HG02571 (cell line): Measurements from ENCODE around the gene ZBTB39.
"Not testable (repeated sequence)": the region's sequence is repeated elsewhere in the genome, so short reads cannot be mapped to it uniquely, and the experiment has no call there.

Experiments used
- ATAC-seq: cut with Tn5 transposase; IDR thresholded peaks from one replicate; pipeline ENCODE4 v1.9.1; 2021; ENCODE audit warnings: mild to moderate bottlenecking, moderate library complexity; ENCODE audit not compliant: unreplicated experiment

Gene ZBTB39

DNA sequence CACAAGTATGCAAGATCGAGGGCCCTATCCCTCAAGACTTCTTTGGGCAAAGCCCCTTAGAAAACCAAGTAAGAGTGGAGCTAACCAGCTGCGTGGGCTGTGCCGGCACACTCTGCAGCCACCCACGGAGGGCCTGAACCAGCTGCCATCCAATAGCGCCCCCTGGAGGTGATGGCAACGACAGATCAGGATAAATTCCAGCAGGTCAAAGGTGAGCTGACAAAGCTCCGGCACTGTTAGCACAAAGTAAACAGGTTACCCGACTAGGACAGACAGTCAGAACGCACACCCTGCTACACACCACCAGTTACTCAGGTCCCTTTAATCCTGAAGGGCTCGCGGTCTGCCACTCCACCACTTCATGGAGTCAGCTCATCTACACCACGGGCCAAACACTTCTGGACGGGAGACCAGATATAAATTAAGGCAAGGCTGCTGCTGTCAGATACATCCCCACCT, 4.9 kb downstream of the ZBTB39 start:
- ATAC-seq = no peak

DNA sequence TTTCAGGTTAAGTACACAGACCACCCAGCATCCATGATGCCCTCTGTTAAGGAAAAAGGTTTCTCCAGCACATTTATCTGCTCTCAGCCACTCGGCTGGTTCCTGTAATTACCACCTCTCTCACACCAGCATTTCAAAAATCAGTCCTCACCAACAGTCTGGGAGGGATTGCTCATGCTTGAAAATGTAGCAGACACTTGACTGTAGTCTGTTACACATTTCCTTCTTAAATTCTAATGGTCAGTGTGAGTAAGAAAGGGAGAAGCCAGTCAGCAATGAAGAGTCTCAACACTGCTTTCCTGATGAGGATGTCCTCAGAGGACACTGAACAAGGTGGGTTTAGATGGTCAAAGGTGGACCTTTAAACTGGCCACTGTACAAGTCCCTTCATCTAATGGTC, 6.0 kb downstream of the ZBTB39 start:
- no peak for ATAC-seq

DNA sequence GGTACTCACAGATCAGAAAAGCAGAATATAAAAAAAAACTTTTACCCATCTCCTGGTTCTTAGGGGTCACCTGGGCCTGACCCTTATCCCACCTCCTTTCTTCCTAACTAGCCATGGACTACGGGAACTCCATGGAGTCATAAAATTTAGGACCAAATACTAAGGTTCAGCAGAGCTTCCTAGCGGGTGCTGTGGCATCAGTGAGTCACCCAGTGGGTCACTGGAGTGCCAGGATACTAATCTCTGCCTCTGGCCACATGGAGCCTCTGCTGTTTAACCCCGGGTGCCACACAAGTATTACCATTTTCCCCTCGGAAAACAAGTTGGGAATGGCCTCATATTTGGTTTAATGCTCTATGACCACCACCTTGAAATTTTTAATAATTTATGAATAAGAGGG, 6.9 kb downstream of the ZBTB39 start:
- ATAC-seq = no peak

GRCh38 chr12:56998981-56999380, 7.4 kb downstream of the ZBTB39 start:
- peak; percentile 81 for ATAC-seq

- no peak for ATAC-seq
Observed at GRCh38 chr12:56998316-56998715, 8.0 kb downstream of the ZBTB39 start.

- ATAC-seq = no peak
Observed at GRCh38 chr12:56996793-56997545, 9.4 kb downstream of the ZBTB39 start.

- ATAC-seq = no peak
Observed at GRCh38 chr12:56995930-56996496, 10.3 kb downstream of the ZBTB39 start.

GRCh38 chr12:56995201-56995929, 11.0 kb downstream of the ZBTB39 start:
- no peak for ATAC-seq

- ATAC-seq = no peak
Observed at GRCh38 chr12:56994231-56994746, 12.1 kb downstream of the ZBTB39 start.

DNA sequence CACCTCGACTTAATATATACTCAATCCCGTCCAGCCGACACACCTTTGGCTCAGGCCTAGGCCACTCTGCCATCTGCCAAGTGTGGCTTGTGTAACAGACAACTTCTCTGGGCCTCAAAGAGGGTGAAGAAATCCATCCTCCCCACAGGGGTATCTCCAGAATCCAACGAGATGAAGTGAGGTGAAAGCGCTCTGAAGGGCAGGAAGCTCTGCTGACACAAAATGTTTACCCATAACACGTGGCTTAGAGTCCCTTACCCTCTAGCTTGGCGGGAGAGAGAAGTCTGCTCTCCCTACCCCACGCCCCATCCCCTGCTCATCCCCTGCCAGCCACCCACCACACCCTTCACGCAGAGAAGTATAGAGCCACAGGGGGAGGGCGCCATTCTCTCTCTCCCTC, 13.0 kb downstream of the ZBTB39 start:
- ATAC-seq = no peak

GRCh38 chr12:56991319-56992246, 14.8 kb downstream of the ZBTB39 start:
- ATAC-seq = no peak

DNA sequence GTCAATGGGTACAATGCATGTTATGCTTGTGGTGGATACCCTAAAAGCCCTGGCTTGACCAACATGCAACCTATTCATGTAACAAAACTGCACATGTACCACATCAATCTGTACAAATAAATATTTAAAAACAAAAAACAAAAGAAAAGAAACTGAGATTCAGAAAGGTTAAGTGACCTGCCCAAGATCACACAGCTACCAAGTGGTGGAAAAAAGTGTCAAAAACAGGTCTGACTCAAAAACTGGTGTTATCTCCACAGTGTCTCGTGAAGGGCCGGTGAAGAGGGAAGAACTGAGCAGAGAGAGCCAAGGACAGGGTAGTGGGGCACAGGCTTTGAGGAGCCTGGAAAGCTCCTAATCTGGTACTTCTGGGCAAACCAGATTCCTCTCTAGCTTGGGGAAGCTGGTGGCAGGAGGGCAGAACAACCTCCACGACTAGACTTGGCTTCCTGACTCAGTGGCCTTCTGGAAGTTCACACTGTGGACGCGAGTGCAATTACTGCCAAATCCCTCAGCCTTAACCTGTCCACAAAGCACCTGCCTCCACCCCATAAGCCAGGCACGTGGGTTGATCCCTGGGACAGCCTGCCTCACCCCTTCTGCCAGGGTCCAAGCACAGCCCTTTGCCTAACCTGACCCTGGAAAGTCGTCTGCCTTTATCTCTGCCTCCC, 15.6 kb downstream of the ZBTB39 start:
- ATAC-seq = no peak

GRCh38 chr12:56989861-56990610, 16.3 kb downstream of the ZBTB39 start:
- no peak for ATAC-seq

DNA sequence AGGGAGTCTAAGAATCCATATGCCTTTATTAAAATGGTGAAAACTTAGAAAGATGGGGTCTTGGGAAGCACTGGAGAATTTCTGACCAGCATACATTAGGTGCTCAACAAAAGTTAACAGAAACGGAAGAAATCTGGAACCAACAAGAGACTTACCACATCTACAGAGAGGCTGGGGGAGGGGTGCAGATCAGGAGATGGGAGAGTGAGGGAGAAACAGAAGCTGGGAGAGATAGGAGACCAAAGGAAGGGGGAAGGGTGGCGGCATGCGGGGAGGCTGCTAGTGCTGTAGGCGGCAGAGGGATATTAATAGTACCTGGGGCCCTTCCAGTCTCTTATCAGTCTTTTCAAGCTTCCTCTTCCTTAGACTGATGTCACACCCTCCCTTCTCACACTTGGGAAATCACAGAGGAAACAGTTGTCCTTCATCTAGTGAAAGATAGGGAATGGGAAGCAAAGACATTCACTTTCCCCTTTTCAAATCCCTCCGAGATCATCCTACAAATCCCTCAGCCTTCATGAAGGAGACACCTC, 18.1 kb downstream of the ZBTB39 start:
- ATAC-seq = no peak

GRCh38 chr12:56987551-56988053, 18.7 kb downstream of the ZBTB39 start:
- ATAC-seq = no peak

GRCh38 chr12:56987011-56987410, 19.3 kb downstream of the ZBTB39 start:
- ATAC-seq = no peak

DNA sequence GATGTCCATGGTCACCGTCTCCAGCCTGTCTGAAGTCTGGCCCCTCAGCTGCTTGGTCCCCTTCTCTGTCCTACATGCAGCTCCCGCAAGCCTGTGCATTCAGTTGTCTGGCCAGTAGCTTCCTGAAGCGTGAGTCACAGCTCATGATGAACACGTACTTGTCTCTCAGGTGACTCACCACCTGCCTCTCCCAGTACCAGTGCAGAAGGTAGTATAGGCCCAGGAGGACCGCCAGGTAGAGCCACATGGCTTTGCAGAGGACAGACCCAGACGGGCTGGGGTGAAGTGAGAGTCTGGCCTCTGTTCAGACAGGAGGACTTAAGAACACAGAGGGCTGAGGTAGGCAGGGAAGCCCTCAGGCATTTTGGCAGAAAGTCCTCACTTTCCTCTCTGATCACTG, 20.6 kb downstream of the ZBTB39 start:
- ATAC-seq = not testable (repeated sequence)

- no peak for ATAC-seq
Observed at GRCh38 chr12:56983386-56983785, 23.0 kb downstream of the ZBTB39 start.
